Trophoblast cell (in vitro differentiated cells and primary cell): ENCODE data around the gene RGS3.
A peak's percentile ranks its signal among the peaks of the same experiment; 100 is the strongest.

Experiments
- DNase-seq, 2 donors: peaks; one replicate each; pipeline ENCODE4 v3.0.0-alpha.2; 2016
- H2AFZ ChIP-seq: 2 replicates; pipeline ENCODE4 v1.6.1; 2013; ENCODE audit warnings: low read length, moderate library complexity, mild to moderate bottlenecking; ENCODE audit not compliant: insufficient read depth, poor library complexity
- H2AK5ac ChIP-seq: 2 replicates; pipeline ENCODE4 v1.6.1; 2013; ENCODE audit warnings: mild to moderate bottlenecking, low read length
- H2BK120ac ChIP-seq: 2 replicates; pipeline ENCODE4 v1.6.1; 2013; ENCODE audit warnings: low read length, mild to moderate bottlenecking, moderate library complexity; ENCODE audit not compliant: insufficient read depth, poor library complexity
- H2BK12ac ChIP-seq: 2 replicates; pipeline ENCODE4 v1.6.1; 2013; ENCODE audit warnings: mild to moderate bottlenecking, low read length, moderate library complexity
- H2BK5ac ChIP-seq: 2 replicates; pipeline ENCODE4 v1.6.1; 2013; ENCODE audit warnings: low read length, low read depth, moderate library complexity, mild to moderate bottlenecking; ENCODE audit not compliant: poor library complexity
- H3K14ac ChIP-seq: 2 replicates; pipeline ENCODE4 v1.6.1; 2013; ENCODE audit warnings: mild to moderate bottlenecking, low read length
- H3K18ac ChIP-seq: 2 replicates; pipeline ENCODE4 v1.6.1; 2013; ENCODE audit warnings: mild to moderate bottlenecking, low read length
- H3K23ac ChIP-seq: 2 replicates; pipeline ENCODE4 v1.6.1; 2013; ENCODE audit warnings: low read length
- H3K27ac ChIP-seq: 2 replicates; pipeline ENCODE4 v1.5.1; 2013; ENCODE audit warnings: low read depth, mild to moderate bottlenecking, inconsistent platforms, low read length, moderate library complexity
- H3K27me3 ChIP-seq: 2 replicates; pipeline ENCODE4 v1.6.1; 2013; ENCODE audit warnings: inconsistent platforms, mild to moderate bottlenecking, low read length, moderate library complexity; ENCODE audit not compliant: insufficient read depth
- H3K36me3 ChIP-seq, 2 experiments: 1 replicate in 1 of 2; 2 replicates in 1 of 2; pipeline ENCODE4 v1.6.1; 2013; ENCODE audit warnings: low read length in 2 of 2, mild to moderate bottlenecking in 2 of 2, moderate library complexity in 1 of 2; ENCODE audit not compliant: insufficient read depth in 2 of 2, control insufficient read depth in 1 of 2
- H3K4ac ChIP-seq: 2 replicates; pipeline ENCODE4 v1.6.1; 2013; ENCODE audit warnings: low read depth, mild to moderate bottlenecking, low read length, moderate library complexity
- H3K4me1 ChIP-seq, 2 experiments: 1 replicate in 1 of 2; 2 replicates in 1 of 2; pipeline ENCODE4 v1.6.1; 2013; ENCODE audit warnings: low read length in 2 of 2, mild to moderate bottlenecking in 2 of 2, moderate library complexity in 1 of 2; ENCODE audit not compliant: insufficient read depth in 2 of 2, control insufficient read depth in 1 of 2
- H3K4me2 ChIP-seq: 2 replicates; pipeline ENCODE4 v1.6.1; 2013; ENCODE audit warnings: inconsistent platforms, mild to moderate bottlenecking, low read length, moderate library complexity
- H3K4me3 ChIP-seq: 2 replicates; pipeline ENCODE4 v1.5.1; 2013; ENCODE audit warnings: mild to moderate bottlenecking, low read depth, low read length, inconsistent platforms
- H3K79me1 ChIP-seq: one replicate; pipeline ENCODE4 v1.6.1; 2013; ENCODE audit warnings: low read length
- H3K79me2 ChIP-seq: 2 replicates; pipeline ENCODE4 v1.6.1; 2013; ENCODE audit warnings: low read length, mild to moderate bottlenecking; ENCODE audit not compliant: control insufficient read depth, insufficient read depth, poor library complexity
- H3K9ac ChIP-seq: 2 replicates; pipeline ENCODE4 v1.6.1; 2013; ENCODE audit warnings: mild to moderate bottlenecking, low read length
- H3K9me3 ChIP-seq: 2 replicates; pipeline ENCODE4 v1.6.1; 2013; ENCODE audit warnings: low read depth, mild to moderate bottlenecking, control low read depth, inconsistent platforms, low read length; ENCODE audit not compliant: insufficient read depth
- H4K12ac ChIP-seq: 2 replicates; pipeline ENCODE4 v1.6.1; 2013; ENCODE audit warnings: low read depth, mild to moderate bottlenecking, low read length, moderate library complexity
- H4K8ac ChIP-seq: 2 replicates; pipeline ENCODE4 v1.6.1; 2013; ENCODE audit warnings: low read depth, mild to moderate bottlenecking, low read length, moderate library complexity
- H4K91ac ChIP-seq: one replicate; pipeline ENCODE4 v1.6.1; 2013; ENCODE audit warnings: low read depth, mild to moderate bottlenecking, low read length, moderate library complexity
- WGBS: extraction: QIAGEN DNeasy Blood & Tissue Kit; methylation state at CpG from one replicate; pipeline ENCODE4 v1.1.7; 2013; ENCODE audit warnings: missing lambda C conversion rate; ENCODE audit not compliant: insufficient read length, insufficient coverage; ENCODE audit errors: extremely low coverage; 5-methylcytosine and 5-hydroxymethylcytosine counted together

RGS3 gene

DNA sequence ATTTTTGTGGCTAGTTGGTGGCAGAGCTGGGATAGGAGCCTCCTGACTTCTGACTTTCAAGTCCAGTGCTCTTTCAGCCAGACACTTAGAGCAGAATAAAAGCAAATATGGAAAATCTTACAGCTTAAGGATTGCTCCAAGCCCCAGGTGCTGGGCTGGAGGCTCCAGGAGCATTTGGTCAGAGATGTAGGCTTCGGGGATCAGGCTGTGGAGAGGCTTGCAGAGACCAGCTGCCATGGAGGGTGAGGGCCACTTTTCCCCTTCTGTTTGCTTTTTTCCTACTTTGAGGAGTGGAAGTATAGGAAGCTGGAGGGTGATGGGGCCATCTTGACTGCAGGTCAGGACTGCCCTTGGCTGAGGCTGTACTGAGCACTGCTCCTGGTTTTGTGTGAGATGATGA lies 58.9 kb downstream of the RGS3 start:
- H3K4me2 ChIP-seq, result no peak overlapping the region
- H3K14ac ChIP-seq, result no peak overlapping the region
- no peak overlapping the region for H4K12ac ChIP-seq
- H3K27ac ChIP-seq, result no peak overlapping the region
- DNase-seq, result no peak
- H3K4me1 ChIP-seq, result peaks cover 6 to 22% of the 10 kb centered on the region in 2 experiments
- H2AFZ ChIP-seq, result no peak overlapping the region
- peak overlapping the region; percentile 7 for H2BK120ac ChIP-seq
- no peak overlapping the region for H3K4me3 ChIP-seq
- peaks cover 14% of the 10 kb centered on the region for H3K79me1 ChIP-seq
- H2BK12ac ChIP-seq, result peak overlapping the region; percentile 10
- H4K91ac ChIP-seq, result peak overlapping the region; percentile 25
- peaks cover 2% of the 10 kb centered on the region for H3K9me3 ChIP-seq
- H4K8ac ChIP-seq, result no peak overlapping the region
- peaks cover 6 to 7% of the 10 kb centered on the region in 2 experiments for H3K36me3 ChIP-seq
- no peak overlapping the region for H3K9ac ChIP-seq
- no peak overlapping the region for H3K4ac ChIP-seq
- no peak overlapping the region for H3K23ac ChIP-seq
- H3K27me3 ChIP-seq, result no peaks in the 10 kb centered on the region
- peak overlapping the region; percentile 18 for H2AK5ac ChIP-seq
- no peak overlapping the region for H2BK5ac ChIP-seq
- no CpG with 5 or more reads among the region's 1 CpG for WGBS
- no peak overlapping the region for H3K18ac ChIP-seq
- peaks cover 2% of the 10 kb centered on the region for H3K79me2 ChIP-seq

DNA sequence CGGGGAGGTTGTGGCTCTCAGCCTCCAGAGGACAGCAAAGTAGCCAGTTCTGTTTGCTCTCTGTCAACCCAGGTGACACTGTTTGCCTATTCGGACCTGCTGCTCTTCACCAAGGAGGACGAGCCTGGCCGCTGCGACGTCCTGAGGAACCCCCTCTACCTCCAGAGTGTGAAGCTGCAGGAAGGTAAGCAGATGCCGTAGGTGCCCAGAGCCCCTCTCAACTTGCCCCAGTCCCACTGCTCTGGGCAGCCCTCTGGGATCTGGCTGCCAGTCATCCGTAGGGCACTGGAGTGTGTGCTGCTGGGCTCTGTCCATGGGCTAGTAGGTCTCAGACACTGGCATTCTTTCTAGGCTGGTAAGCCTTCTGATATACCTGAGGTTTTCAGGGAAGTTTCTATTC lies 59.3 kb downstream of the RGS3 start:
- H2AK5ac ChIP-seq, result peak overlapping the region; percentile 18
- H3K9me3 ChIP-seq, result peaks cover 2% of the 10 kb centered on the region
- no peaks in the 10 kb centered on the region for H3K27me3 ChIP-seq
- H2BK120ac ChIP-seq, result peak overlapping the region; percentile 7
- H4K91ac ChIP-seq, result peak overlapping the region; percentile 25
- H3K4me1 ChIP-seq, result peaks cover 6 to 22% of the 10 kb centered on the region in 2 experiments
- no CpG with 5 or more reads among the region's 8 CpGs for WGBS
- no peak for DNase-seq
- H3K9ac ChIP-seq, result no peak overlapping the region
- no peak overlapping the region for H4K8ac ChIP-seq
- H3K4me3 ChIP-seq, result no peak overlapping the region
- peak overlapping the region; percentile 10 for H2BK12ac ChIP-seq
- H4K12ac ChIP-seq, result no peak overlapping the region
- H3K27ac ChIP-seq, result no peak overlapping the region
- no peak overlapping the region for H3K4me2 ChIP-seq
- H3K79me1 ChIP-seq, result peaks cover 17% of the 10 kb centered on the region
- no peak overlapping the region for H2AFZ ChIP-seq
- H2BK5ac ChIP-seq, result no peak overlapping the region
- peaks cover 6 to 7% of the 10 kb centered on the region in 2 experiments for H3K36me3 ChIP-seq
- H3K23ac ChIP-seq, result no peak overlapping the region
- peaks cover 2% of the 10 kb centered on the region for H3K79me2 ChIP-seq
- no peak overlapping the region for H3K4ac ChIP-seq
- no peak overlapping the region for H3K14ac ChIP-seq
- H3K18ac ChIP-seq, result no peak overlapping the region

GRCh38 chr9:113523421-113524141 lies 60.1 kb downstream of the RGS3 start:
- H2BK120ac ChIP-seq, result no peak overlapping the region
- no peak overlapping the region for H2BK5ac ChIP-seq
- no peak overlapping the region for H3K27ac ChIP-seq
- peaks cover 2% of the 10 kb centered on the region for H3K9me3 ChIP-seq
- H2AK5ac ChIP-seq, result no peak overlapping the region
- peak overlapping the region; percentile 10 for H3K14ac ChIP-seq
- WGBS, result no CpG with 5 or more reads among the region's 19 CpGs
- H4K8ac ChIP-seq, result peak overlapping the region; percentile 52
- H2AFZ ChIP-seq, result peak overlapping the region; percentile 25
- H4K91ac ChIP-seq, result peak overlapping the region; percentile 69
- H3K4me2 ChIP-seq, result no peak overlapping the region
- H3K9ac ChIP-seq, result no peak overlapping the region
- no peak overlapping the region for H3K23ac ChIP-seq
- H3K36me3 ChIP-seq, result peaks cover 3 to 7% of the 10 kb centered on the region in 2 experiments
- peak; percentile 20 to 24 for DNase-seq
- H3K18ac ChIP-seq, result no peak overlapping the region
- peaks cover 2% of the 10 kb centered on the region for H3K79me2 ChIP-seq
- H4K12ac ChIP-seq, result no peak overlapping the region
- H3K4me1 ChIP-seq, result peaks cover 8 to 28% of the 10 kb centered on the region in 2 experiments
- no peaks in the 10 kb centered on the region for H3K27me3 ChIP-seq
- no peak overlapping the region for H3K4me3 ChIP-seq
- H3K4ac ChIP-seq, result no peak overlapping the region
- peaks cover 14% of the 10 kb centered on the region for H3K79me1 ChIP-seq
- no peak overlapping the region for H2BK12ac ChIP-seq

DNA sequence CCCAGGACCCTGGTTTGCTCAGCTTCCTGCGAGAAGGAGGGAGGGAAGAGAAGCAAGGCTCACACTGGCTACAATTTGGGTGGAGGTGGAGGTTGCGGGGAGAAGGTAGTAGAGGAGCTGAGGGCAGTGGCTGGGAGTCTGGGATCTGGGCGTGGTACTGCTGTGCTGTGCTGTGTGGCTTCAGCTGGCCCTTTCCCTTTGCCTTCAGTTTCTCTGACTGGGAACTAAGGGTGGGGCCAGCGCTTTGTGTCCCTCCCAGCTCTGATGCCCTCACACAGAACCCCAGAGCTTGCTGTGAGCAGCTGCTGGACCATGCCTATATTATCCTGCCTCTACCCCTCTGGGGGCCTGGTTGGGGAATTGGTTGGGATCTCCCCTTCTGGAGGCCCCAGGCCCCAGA lies 60.9 kb downstream of the RGS3 start:
- H3K4ac ChIP-seq, result no peak overlapping the region
- H3K79me2 ChIP-seq, result peaks cover 2% of the 10 kb centered on the region
- H3K4me1 ChIP-seq, result peaks cover 15 to 37% of the 10 kb centered on the region in 2 experiments
- no peak overlapping the region for H4K12ac ChIP-seq
- H2BK5ac ChIP-seq, result no peak overlapping the region
- H3K18ac ChIP-seq, result peak overlapping the region; percentile 9
- no peaks in the 10 kb centered on the region for H3K27me3 ChIP-seq
- no peak overlapping the region for H4K8ac ChIP-seq
- no peak overlapping the region for H3K9ac ChIP-seq
- H3K14ac ChIP-seq, result peak overlapping the region; percentile 59
- DNase-seq, result no peak
- H3K4me3 ChIP-seq, result no peak overlapping the region
- H2BK120ac ChIP-seq, result no peak overlapping the region
- H2AK5ac ChIP-seq, result no peak overlapping the region
- no peak overlapping the region for H3K27ac ChIP-seq
- peaks cover 3 to 6% of the 10 kb centered on the region in 2 experiments for H3K36me3 ChIP-seq
- peaks cover 18% of the 10 kb centered on the region for H3K79me1 ChIP-seq
- no peak overlapping the region for H3K4me2 ChIP-seq
- peak overlapping the region; percentile 13 for H2AFZ ChIP-seq
- H4K91ac ChIP-seq, result peak overlapping the region; percentile 69
- no CpG with 5 or more reads among the region's 4 CpGs for WGBS
- H2BK12ac ChIP-seq, result peak overlapping the region; percentile 47
- H3K23ac ChIP-seq, result no peak overlapping the region
- H3K9me3 ChIP-seq, result peaks cover 2% of the 10 kb centered on the region
